NB4 (cell line): Measurements from ENCODE around the gene MAP4K4.

Experiments used
- CTCF ChIP-seq: IDR thresholded peaks from one replicate; pipeline ENCODE4 v1.5.1; 2012; ENCODE audit warnings: low read depth, low read length
- POLR2A ChIP-seq: IDR thresholded peaks from 2 replicates; pipeline ENCODE4 v1.6.1; 2011; ENCODE audit warnings: mild to moderate bottlenecking; ENCODE audit not compliant: insufficient read length; ENCODE audit errors: extremely low read depth
- TF ChIP-seq, protein P1 (sequence below): IDR thresholded peaks from 2 replicates; pipeline ENCODE4 v1.6.1; 2011; ENCODE audit warnings: low read depth, low read length

DNA sequence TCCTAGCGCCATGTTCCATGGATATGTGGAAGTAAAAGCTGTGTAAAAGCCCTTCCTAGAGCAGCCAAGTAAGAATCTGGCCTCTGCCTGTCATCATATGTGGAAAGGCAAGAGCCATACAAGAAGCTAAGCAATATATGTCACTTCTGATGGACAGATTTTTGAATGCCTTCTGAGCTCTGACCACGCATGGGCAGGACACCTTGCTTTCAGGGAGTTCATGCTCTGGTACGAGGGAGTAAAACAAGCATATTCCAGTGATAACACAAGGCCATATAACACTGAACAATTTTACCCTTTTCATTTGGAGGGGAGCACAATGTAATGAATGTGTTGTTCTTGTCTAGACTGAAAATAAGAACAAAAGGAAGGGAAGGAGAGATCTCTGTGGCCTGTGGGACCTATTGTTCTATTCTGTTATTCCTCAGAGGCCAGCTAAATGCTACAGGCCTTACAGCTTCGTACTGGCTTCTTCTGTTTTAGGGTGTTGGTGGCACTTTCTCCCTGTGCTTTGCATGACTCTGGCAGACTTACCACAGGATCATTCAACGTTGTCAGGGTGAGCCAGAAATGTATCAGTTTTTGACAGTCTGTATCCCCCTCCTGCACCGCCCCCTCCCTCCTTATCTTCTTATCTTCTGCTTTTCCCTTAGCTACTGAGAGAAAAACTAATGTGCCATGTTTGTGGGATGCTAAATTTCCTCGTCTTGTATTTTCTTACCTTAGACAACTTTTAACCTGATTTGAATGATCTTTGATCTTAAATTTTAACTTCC is 99.5 kb downstream of the MAP4K4 start:
- TF ChIP-seq, protein P1, sequence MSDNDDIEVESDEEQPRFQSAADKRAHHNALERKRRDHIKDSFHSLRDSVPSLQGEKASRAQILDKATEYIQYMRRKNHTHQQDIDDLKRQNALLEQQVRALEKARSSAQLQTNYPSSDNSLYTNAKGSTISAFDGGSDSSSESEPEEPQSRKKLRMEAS: no peak
- TF ChIP-seq POLR2A (no peak), CTCF (no peak)
